Measurements from ENCODE around the gene CACNA1S.

DNA sequence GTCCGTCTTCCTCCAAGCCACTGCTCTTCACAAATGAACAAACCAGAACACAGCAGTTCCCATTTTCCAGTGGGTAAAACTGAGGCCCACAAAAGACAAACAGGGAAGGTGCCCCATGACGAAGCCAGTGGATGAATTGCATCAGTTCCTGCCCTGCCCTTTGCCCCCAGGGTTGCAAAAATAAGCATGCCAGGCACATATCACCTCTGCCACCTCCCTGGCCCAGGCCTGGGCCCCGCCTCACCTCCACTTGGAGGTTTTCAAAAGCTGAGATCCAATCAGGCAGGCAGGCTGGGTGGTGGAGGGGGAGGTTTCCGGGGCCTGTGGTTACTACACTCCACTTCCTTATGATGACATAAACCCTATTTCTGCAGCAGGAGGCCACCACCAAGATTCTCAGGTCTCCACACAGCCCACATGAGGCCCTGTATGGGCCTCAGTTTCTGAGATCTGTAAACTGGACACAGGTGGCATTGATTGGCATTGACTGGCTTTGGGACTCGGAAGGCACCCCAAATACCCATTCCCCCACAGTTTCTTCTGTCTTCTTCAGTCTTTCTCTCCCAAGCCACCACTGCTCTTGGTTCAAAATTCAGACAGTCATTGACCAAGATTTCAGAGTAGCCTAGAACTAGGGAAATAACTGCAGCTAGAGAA lies 92.8 kb downstream of the CACNA1S start:
- peak; percentile 69 to 77 (median 76) for TF ChIP-seq POLR2AphosphoS5 (IDR thresholded peaks at IDR 0.05)
- TF ChIP-seq, protein P1, sequence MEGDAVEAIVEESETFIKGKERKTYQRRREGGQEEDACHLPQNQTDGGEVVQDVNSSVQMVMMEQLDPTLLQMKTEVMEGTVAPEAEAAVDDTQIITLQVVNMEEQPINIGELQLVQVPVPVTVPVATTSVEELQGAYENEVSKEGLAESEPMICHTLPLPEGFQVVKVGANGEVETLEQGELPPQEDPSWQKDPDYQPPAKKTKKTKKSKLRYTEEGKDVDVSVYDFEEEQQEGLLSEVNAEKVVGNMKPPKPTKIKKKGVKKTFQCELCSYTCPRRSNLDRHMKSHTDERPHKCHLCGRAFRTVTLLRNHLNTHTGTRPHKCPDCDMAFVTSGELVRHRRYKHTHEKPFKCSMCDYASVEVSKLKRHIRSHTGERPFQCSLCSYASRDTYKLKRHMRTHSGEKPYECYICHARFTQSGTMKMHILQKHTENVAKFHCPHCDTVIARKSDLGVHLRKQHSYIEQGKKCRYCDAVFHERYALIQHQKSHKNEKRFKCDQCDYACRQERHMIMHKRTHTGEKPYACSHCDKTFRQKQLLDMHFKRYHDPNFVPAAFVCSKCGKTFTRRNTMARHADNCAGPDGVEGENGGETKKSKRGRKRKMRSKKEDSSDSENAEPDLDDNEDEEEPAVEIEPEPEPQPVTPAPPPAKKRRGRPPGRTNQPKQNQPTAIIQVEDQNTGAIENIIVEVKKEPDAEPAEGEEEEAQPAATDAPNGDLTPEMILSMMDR (IDR thresholded peaks at IDR 0.05 in 8 of 11, conservative IDR thresholded peaks at IDR 0.05 in 3 of 11), result peak in 1 of 11 experiments; percentile 26
